RWPE2 (cell line): Measurements from ENCODE around the gene CNOT4.

Experiments
- ATAC-seq: fragments of 200-7000 bp; cut with Tn5 transposase; 3 replicates; pipeline ENCODE4 v1.9.1; 2021; ENCODE audit warnings: low read depth
- DNase-seq: peaks from one replicate; pipeline ENCODE4 v3.0.0-alpha.2; 2020; ENCODE audit warnings: low spot score
- H3K27ac ChIP-seq: fragments of 450-650 bp; 2 replicates; pipeline ENCODE4 v1.5.1; 2017; ENCODE audit warnings: mild to moderate bottlenecking; ENCODE audit not compliant: poor library complexity, severe bottlenecking
- H3K27me3 ChIP-seq: fragments of 250-450 bp; sonication (Bioruptor Pico); 2 replicates; pipeline ENCODE4 v1.5.1; 2021; ENCODE audit warnings: mild to moderate bottlenecking, moderate library complexity; ENCODE audit not compliant: insufficient read depth, poor library complexity, severe bottlenecking
- H3K36me3 ChIP-seq: fragments of 250-450 bp; sonication (Bioruptor Pico); 2 replicates; pipeline ENCODE4 v1.5.1; 2020; ENCODE audit warnings: low read depth, mild to moderate bottlenecking, moderate library complexity
- H3K4me1 ChIP-seq: fragments of 250-450 bp; sonication (Bioruptor Pico); 2 replicates; pipeline ENCODE4 v1.5.1; 2021; ENCODE audit warnings: mild to moderate bottlenecking, moderate library complexity; ENCODE audit not compliant: insufficient read depth, poor library complexity, severe bottlenecking
- H3K4me3 ChIP-seq: fragments of 250-450 bp; sonication (Bioruptor Pico); 2 replicates; pipeline ENCODE4 v1.5.1; 2021; ENCODE audit warnings: mild to moderate bottlenecking, moderate library complexity; ENCODE audit not compliant: severe bottlenecking
- H3K9me3 ChIP-seq: fragments of 250-450 bp; sonication (Bioruptor Pico); 2 replicates; pipeline ENCODE4 v1.5.1; 2021; ENCODE audit warnings: mild to moderate bottlenecking, moderate library complexity; ENCODE audit not compliant: severe bottlenecking
- CTCF ChIP-seq: fragments of 450-650 bp; IDR thresholded peaks from one replicate; pipeline ENCODE4 v1.5.1; 2017; ENCODE audit warnings: mild to moderate bottlenecking, moderate library complexity; ENCODE audit not compliant: poor library complexity, severe bottlenecking

CNOT4 gene

GRCh38 chr7:135427166-135427565 is 82.7 kb downstream of the CNOT4 start:
- DNase-seq (no peak), ATAC-seq (no peak)
- H3K27ac ChIP-seq = no peak overlapping the region
- H3K4me1 ChIP-seq = no peaks in the 10 kb centered on the region
- no peaks in the 10 kb centered on the region for H3K27me3 ChIP-seq
- no peak for TF ChIP-seq CTCF
- no peaks in the 10 kb centered on the region for H3K9me3 ChIP-seq
- H3K4me3 ChIP-seq = no peak overlapping the region
- H3K36me3 ChIP-seq = no peaks in the 10 kb centered on the region

GRCh38 chr7:135425036-135425435 is 84.9 kb downstream of the CNOT4 start:
- no peak overlapping the region for H3K27ac ChIP-seq
- H3K27me3 ChIP-seq = no peaks in the 10 kb centered on the region
- H3K4me3 ChIP-seq = no peak overlapping the region
- H3K4me1 ChIP-seq = peaks cover 5% of the 10 kb centered on the region
- H3K9me3 ChIP-seq = no peaks in the 10 kb centered on the region
- no peak for TF ChIP-seq CTCF
- no peak for ATAC-seq
- DNase-seq = no peak
- no peaks in the 10 kb centered on the region for H3K36me3 ChIP-seq

GRCh38 chr7:135420786-135421185 is 89.1 kb downstream of the CNOT4 start:
- DNase-seq = no peak
- peak; percentile 14; the same call in 1 of the 3 replicates for ATAC-seq
- no peak overlapping the region for H3K4me3 ChIP-seq
- no peaks in the 10 kb centered on the region for H3K27me3 ChIP-seq
- H3K36me3 ChIP-seq = no peaks in the 10 kb centered on the region; the same call in 1 of the 2 replicates
- TF ChIP-seq CTCF = no peak
- H3K4me1 ChIP-seq = peaks cover 5% of the 10 kb centered on the region
- H3K27ac ChIP-seq = no peak overlapping the region
- no peaks in the 10 kb centered on the region for H3K9me3 ChIP-seq

GRCh38 chr7:135416431-135416830 is 93.5 kb downstream of the CNOT4 start:
- Histone ChIP-seq H3K27ac (no peak overlapping the region), H3K36me3 (peaks cover 12% of the 10 kb centered on the region), H3K9me3 (peaks cover 3% of the 10 kb centered on the region), H3K4me1 (peaks cover 11% of the 10 kb centered on the region), H3K4me3 (no peak overlapping the region), H3K27me3 (no peaks in the 10 kb centered on the region)
- no peak for DNase-seq
- ATAC-seq = no peak
- no peak for TF ChIP-seq CTCF

- peaks cover 6% of the 10 kb centered on the region for H3K4me1 ChIP-seq
- peak; percentile 71 for TF ChIP-seq CTCF
- no peak overlapping the region for H3K4me3 ChIP-seq
- H3K27ac ChIP-seq = no peak overlapping the region
- DNase-seq (no peak), ATAC-seq (peak; percentile 49; the same call in 2 of the 3 replicates)
- no peaks in the 10 kb centered on the region for H3K27me3 ChIP-seq
- peaks cover 3% of the 10 kb centered on the region for H3K9me3 ChIP-seq
- H3K36me3 ChIP-seq = peaks cover 15% of the 10 kb centered on the region
These were observed 95.0 kb downstream of the CNOT4 start for GRCh38 chr7:135414850-135415439.
